Measurements from ENCODE around the gene DDOST.

Gene DDOST

GRCh38 chr1:20654104-20654690, 7.0 kb downstream of the DDOST start:
- H3K27me3 ChIP-seq = no peaks in the 10 kb centered on the region
- no peak for DNase-seq
- TF ChIP-seq, protein P1, sequence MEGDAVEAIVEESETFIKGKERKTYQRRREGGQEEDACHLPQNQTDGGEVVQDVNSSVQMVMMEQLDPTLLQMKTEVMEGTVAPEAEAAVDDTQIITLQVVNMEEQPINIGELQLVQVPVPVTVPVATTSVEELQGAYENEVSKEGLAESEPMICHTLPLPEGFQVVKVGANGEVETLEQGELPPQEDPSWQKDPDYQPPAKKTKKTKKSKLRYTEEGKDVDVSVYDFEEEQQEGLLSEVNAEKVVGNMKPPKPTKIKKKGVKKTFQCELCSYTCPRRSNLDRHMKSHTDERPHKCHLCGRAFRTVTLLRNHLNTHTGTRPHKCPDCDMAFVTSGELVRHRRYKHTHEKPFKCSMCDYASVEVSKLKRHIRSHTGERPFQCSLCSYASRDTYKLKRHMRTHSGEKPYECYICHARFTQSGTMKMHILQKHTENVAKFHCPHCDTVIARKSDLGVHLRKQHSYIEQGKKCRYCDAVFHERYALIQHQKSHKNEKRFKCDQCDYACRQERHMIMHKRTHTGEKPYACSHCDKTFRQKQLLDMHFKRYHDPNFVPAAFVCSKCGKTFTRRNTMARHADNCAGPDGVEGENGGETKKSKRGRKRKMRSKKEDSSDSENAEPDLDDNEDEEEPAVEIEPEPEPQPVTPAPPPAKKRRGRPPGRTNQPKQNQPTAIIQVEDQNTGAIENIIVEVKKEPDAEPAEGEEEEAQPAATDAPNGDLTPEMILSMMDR (IDR thresholded peaks at IDR 0.05; ENCODE audit: low read depth, low read length) = no peak
- no peaks in the 10 kb centered on the region for H3K4me1 ChIP-seq
- no peak overlapping the region for H3K4me3 ChIP-seq (ENCODE audit: low read depth, low read length)
- H3K9me3 ChIP-seq = no peaks in the 10 kb centered on the region
- H3K36me3 ChIP-seq = peaks cover 8% of the 10 kb centered on the region; the same call in 1 of the 2 replicates

DNA sequence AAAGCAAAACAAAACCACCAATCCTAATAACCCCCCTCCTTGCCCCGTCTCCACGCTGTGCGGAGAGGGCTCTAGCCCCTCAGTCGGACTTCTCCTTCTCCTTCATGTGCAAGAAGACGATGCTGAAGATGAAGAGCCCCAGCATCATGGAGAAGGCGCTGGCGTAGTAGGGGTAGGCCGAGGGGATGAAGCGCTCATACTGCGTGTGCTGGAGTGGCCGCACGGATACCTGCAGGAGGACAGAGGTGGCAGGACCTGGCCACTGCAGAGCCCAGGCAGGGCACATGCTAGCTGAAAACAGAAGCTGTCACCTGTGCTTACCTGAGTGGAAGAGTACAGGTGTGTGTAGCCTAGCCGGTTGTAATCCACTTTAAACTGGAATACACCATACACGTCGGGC, 8.9 kb downstream of the DDOST start:
- DNase-seq = no peak
- TF ChIP-seq, protein P1 (IDR thresholded peaks at IDR 0.05; ENCODE audit: low read depth, low read length) = no peak
- no peaks in the 10 kb centered on the region for H3K9me3 ChIP-seq
- H3K4me3 ChIP-seq (ENCODE audit: low read depth, low read length) = no peak overlapping the region
- H3K4me1 ChIP-seq = no peaks in the 10 kb centered on the region
- peaks cover 8% of the 10 kb centered on the region; the same call in 1 of the 2 replicates for H3K36me3 ChIP-seq
- no peaks in the 10 kb centered on the region for H3K27me3 ChIP-seq

- Histone ChIP-seq H3K4me1 (no peaks in the 10 kb centered on the region), H3K9me3 (no peaks in the 10 kb centered on the region), H3K4me3 (ENCODE audit: low read depth, low read length) (no peak overlapping the region), H3K36me3 (peaks cover 5% of the 10 kb centered on the region; the same call in 1 of the 2 replicates), H3K27me3 (no peaks in the 10 kb centered on the region)
- TF ChIP-seq, protein P1 (IDR thresholded peaks at IDR 0.05; ENCODE audit: low read depth, low read length) = no peak
- DNase-seq = no peak
These were observed 12.2 kb downstream of the DDOST start for GRCh38 chr1:20648946-20649345.

- Histone ChIP-seq H3K4me1 (no peaks in the 10 kb centered on the region), H3K36me3 (peaks cover 5% of the 10 kb centered on the region; the same call in 1 of the 2 replicates), H3K4me3 (ENCODE audit: low read depth, low read length) (no peak overlapping the region), H3K27me3 (no peaks in the 10 kb centered on the region), H3K9me3 (no peaks in the 10 kb centered on the region)
- TF ChIP-seq, protein P1 (IDR thresholded peaks at IDR 0.05; ENCODE audit: low read depth, low read length) = no peak
- no peak for DNase-seq
These were observed 12.7 kb downstream of the DDOST start for GRCh38 chr1:20648438-20648837.

DNA sequence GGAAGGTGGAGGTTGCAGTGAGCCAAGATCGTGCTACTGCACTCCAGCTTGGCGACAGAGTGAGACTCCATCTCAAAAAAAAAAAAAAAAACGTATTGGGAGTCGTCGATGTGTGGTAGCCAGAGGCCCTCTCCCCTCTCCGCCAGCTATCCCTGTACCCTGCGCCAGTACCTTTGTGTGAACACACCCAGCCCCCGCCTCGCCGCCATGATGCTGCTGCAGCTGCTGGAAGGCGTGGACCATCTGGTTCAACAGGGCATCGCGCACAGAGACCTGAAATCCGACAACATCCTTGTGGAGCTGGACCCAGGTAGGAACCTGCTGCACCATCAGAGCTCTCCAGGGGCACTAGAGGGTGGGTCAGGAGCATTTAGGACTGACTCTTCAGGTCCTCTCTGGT, 15.8 kb downstream of the DDOST start:
- no peaks in the 10 kb centered on the region for H3K4me1 ChIP-seq
- TF ChIP-seq, protein P1 (IDR thresholded peaks at IDR 0.05; ENCODE audit: low read depth, low read length) = no peak
- DNase-seq = no peak
- no peaks in the 10 kb centered on the region; the same call in 1 of the 2 replicates for H3K36me3 ChIP-seq
- H3K27me3 ChIP-seq = no peaks in the 10 kb centered on the region
- no peak overlapping the region for H3K4me3 ChIP-seq (ENCODE audit: low read depth, low read length)
- H3K9me3 ChIP-seq = no peaks in the 10 kb centered on the region

GRCh38 chr1:20644416-20644815, 16.8 kb downstream of the DDOST start:
- DNase-seq = no peak
- TF ChIP-seq, protein P1 (IDR thresholded peaks at IDR 0.05; ENCODE audit: low read depth, low read length) = no peak
- Histone ChIP-seq H3K27me3 (no peaks in the 10 kb centered on the region), H3K36me3 (no peaks in the 10 kb centered on the region; the same call in 1 of the 2 replicates), H3K9me3 (no peaks in the 10 kb centered on the region), H3K4me3 (ENCODE audit: low read depth, low read length) (no peak overlapping the region), H3K4me1 (no peaks in the 10 kb centered on the region)
